NCI-H524 (cell line): Measurements from ENCODE around the gene ZNF394.
A peak's percentile ranks its signal among the peaks of the same experiment; 100 is the strongest.
"Not testable (repeated sequence)": the region's sequence is repeated elsewhere in the genome, so short reads cannot be mapped to it uniquely, and the experiment has no call there.

Experiments
- DNase-seq, 2 experiments: peaks; one replicate each; lab custom pipeline; 2025; lab: John Stamatoyannopoulos, UW

The ZNF394 gene

DNA sequence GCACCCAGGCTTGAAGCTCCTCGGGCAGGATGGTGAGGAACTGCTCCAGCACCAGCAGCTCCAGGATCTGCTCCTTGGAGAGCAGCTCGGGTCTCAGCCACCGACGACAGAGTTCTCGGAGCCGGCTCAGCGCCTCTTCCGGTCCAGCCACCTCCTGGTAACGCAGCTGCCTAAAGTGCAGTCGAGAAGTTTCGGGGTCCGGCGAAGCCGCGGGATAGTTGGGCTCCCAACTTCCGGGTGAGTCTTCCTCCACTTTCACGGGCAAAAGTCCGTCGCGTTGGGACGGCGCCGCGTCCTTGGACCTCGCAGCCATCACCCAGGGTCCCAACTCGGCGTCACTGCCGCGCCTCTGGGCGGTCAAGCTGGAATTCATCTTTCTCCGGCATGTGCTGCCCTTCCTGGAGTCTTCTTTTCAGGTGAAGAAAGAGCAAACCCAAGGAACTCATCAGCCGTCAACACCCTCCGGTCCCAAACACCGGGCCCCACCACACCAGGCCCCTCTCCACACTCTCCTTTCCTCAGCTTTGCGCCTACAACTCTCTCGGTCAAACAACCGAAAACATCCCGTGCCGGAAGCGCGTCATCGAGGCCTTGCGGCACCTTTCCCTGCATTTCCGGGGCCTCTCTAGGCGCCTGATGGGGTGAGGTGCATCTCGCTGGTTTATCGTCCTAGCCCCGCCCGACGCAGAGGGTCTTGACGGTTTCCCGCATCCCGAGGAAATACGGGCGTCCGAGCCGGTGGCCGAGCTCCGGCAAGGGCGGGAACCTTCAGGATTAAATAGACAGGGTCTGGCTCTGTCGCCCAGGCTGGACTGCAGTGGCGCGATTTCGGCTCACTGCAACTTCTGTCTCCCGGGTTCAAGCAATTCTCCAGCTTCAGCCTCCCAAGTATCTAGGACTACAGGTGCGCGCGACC, at the start of gene ZNF394:
TSS of gene ZNF394 (minus strand) at position 561 of the 916 bp plus-strand sequence. CDS start at position 373, 188 bp downstream.
- peak; percentile 76 to 90 for DNase-seq

DNA sequence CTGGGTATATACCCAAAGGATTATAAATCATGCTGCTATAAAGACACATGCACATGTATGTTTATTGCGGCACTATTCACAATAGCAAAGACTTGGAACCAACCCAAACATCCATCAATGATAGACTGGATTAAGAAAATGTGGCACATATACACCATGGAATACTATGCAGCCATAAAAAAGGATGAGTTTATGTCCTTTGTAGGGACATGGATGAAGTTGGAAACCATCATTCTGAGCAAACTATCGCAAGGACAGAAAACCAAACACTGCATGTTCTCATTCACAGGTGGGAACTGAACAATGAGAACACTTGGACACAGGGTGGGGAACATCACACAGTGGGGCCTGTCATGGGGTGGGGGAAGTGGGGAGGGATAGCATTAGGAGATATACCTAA, 49.5 kb upstream of the ZNF394 start:
- not testable (repeated sequence) for DNase-seq

DNA sequence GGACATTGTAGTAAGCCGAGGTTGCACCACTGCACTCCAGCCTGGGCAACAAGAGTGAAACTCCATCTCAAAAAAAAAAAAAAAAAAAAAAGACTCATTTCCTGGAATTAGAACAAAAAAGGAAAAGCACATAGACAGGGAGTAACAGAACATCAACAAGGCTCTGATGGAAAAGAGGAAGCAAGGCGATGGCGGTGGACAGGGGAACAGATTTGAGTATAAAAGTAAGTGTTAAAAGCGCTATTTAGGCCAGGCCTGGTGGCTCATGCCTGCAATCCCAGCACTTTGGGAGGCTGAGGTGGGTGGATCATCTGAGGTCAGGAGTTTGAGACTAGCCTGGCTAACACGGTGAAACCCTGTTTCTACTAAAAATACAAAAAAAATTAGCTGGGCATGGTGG, 45.2 kb upstream of the ZNF394 start:
- DNase-seq = not testable (repeated sequence)

DNA sequence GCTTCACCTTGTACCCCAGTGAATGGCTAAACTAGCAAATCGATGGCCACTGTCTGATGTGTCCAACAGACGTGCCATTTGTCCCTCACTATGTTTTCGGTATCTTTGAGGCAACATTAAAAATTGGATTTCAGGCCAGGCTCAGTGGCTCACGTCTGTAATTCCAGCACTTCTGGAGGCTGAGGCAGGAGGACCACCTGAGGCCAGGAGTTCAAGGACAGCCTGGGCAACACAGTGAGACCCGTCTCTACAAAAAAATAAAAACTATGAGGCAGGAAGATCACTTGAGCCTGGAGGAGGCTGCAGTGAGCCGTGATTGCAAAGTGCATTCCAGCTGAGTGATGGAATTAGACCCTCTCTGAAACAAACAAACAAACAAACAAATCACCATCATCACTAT, 43.8 kb upstream of the ZNF394 start:
- no peak for DNase-seq

DNA sequence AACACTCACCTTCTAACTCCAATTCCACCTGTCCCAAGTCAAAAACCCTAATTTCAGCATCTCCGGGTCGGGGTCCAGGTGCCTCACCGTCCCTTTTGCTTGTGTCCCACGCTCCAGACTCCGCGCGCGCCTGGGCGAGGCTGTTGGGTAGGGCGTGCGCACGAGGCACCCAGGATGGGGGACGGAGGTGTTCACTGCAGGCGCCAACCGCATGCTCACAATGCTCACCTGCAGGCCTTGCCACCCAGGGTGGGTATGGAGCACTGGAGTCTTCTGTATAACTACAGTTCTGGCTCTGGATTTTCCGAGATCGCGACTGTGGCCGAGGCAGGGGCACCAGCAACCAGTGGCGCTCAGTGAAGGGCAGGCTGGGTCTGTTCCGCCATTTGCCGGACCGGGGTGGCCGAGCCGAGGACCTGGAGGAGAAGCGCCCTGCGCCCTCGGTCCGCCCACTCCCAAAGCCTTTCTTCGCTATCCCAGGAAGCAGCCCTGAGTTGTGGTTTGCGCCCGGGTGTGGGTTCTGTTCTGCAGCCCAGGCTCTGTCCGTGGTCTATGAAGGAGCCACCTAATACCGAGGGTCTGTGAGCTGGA, 43.1 kb upstream of the ZNF394 start:
- DNase-seq = no peak

DNA sequence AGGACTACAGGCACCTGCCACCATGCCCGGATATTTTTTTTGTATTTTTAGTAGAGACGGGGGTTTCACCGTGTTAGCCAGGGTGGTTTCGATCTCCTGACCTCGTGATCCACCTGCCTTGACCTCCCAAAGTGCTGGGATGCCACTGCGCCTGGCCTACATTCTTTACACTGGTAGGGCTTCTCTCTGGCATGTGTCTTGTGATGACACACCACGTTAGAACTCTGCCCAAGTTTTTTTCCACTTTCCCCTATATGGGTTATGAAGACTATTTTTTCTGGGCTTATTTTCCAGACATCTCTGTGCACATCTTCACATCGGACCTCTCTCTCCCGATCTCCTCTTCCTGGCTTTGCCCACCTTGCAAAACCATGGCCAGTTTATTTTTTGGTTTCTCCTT, 41.1 kb upstream of the ZNF394 start:
- DNase-seq = no peak

DNA sequence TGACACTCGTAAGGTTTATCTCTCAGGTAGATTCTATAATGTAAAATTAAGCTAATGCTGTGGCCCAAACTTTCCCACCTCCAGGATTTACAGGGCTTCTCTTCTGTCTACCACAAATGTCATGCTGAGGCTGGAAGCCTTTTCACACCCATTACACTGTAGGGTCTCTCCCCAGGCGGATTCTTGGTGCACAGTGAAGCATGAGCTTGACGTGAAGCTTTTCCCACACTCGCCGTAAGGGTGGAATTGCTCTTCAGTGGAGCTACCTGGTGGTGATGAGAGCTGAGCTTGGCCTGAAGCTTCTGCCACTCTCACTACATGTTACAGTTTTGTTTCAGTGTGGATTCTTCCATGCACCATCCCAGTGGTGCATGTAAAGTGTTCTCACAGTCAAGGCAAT, 40.5 kb upstream of the ZNF394 start:
- DNase-seq = no peak

DNA sequence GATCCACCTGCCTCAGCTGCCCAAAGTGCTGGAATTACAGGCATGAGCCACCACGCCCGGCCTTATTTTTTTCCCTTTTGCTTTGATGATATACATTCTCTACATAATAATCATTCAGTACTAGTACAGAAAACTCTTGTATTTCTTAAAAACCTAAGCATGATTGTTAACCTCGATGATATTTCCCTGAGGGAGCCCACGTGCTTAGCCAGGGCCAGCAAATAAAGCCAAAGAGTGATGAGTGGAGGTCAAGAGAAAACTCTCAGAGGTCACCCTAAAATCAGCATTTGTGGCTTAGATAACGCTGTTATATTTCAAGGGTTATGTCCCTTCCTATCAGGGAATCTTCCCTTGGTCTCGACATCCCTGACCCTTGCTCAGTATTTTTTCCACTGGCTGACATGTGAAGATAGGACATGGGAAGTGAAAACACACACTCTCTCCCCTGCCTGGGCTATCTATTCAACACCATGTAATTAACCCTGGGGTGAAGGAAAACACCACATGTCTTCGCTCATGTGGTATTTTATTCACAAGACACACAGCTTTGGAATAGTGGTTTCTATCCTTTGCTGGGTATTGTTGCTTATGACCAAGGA, 39.2 kb upstream of the ZNF394 start:
- DNase-seq = no peak

DNA sequence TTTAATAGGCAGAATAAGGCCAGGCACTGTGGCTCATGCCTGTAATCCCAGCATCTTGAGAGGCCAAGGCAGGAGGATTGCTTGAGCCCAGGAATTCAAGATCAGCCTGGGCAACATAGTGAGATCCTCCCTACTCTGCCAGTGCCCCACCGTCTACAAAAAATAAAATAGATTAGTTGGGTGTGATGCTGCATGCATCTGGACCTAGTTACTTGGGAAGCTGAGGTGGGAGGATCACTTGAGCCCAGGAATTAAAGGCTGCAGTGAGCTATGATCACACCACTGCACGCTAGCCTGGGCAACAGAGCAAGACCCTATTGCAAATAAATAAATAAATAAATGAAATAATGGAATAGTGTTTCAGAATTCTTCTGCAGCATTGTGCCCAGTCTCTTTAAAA, 35.6 kb upstream of the ZNF394 start:
- no peak for DNase-seq

DNA sequence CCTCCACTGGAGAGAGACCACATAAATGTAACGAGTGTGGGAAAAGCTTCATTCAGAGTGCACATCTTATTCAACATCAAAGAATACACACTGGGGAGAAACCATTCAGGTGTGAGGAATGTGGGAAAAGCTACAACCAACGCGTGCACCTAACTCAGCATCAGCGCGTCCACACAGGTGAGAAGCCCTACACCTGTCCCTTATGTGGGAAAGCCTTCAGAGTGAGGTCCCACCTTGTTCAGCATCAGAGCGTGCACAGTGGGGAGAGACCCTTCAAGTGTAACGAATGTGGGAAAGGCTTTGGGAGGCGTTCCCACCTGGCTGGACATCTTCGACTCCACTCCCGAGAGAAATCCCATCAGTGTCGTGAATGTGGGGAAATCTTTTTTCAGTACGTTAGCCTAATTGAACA, 31.3 kb upstream of the ZNF394 start:
- DNase-seq = no peak

DNA sequence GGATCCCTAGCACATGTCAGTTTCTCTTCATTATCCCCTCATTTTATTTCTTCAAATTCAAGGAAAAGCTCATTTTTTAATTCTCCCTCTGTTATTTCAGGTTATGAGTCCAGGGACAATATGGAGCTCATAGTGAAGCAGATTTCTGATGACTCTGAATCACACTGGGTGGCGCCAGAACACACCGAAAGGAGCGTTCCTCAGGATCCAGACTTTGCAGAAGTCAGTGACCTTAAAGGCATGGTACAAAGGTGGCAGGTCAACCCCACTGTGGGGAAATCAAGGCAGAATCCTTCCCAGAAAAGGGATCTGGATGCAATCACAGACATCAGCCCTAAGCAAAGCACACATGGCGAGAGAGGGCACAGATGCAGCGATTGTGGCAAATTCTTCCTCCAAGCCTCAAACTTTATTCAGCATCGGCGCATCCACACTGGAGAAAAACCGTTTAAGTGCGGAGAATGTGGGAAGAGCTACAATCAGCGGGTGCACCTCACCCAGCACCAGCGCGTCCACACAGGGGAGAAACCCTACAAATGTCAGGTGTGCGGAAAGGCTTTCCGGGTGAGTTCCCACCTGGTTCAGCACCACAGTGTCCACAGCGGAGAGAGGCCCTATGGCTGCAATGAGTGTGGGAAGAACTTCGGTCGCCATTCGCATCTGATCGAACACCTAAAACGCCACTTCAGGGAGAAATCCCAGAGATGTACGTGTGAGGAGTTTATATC, 25.8 kb upstream of the ZNF394 start:
- DNase-seq = peak; percentile 4 to 34

DNA sequence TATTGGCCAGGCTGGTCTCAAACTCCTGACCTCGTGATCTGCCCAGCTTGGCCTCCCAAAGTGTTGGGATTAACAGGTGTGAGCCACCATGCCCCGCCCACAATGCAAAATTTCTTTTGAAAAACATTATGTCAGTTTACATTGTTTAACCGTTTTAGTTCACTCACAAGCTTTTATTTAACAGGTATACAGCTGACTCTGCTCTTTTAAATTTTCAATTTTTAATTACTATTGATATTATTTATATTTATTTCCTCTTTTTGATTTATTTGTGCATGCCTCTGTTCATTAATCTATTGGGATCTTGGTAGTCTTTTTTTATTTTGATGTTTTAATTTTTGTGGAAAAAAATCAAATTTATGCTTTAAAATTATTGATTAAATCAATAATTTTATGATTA, 21.3 kb upstream of the ZNF394 start:
- no peak for DNase-seq

DNA sequence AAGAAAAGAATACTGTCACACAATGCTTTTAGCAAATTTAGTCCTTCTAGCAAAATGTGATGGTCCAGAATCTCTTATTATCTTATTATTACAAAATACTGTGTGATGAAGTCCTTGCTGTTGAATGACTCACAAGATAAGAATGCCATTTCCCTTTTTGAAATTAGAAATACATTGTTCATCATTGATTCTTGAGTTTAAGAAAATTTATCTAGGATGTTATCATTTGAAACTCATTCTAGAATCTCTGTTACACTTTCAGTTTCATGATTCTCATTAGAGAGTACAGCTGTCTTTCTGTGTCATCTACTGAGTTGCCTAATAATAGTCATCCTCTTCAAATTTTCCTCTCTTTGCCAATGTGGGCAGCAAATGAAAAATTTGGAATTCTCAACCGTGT, 14.0 kb upstream of the ZNF394 start:
- no peak for DNase-seq

DNA sequence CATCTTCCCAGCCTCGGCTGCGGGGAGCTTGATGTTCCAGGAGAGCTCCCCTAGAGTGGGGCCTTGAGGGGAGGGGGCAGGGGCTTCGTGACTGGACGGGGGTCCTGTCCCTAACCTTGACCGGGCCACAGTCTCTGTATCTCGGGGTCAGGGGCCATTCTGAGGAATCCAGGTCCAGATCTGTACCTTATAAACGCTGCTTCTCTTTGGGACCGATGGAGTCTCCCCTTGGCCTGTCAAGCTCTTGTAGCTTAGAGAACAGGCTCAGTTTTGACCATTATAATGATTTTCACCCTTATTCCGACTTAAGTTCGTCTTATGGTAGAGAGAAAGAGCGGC, 5.2 kb upstream of the ZNF394 start:
- DNase-seq = no peak

DNA sequence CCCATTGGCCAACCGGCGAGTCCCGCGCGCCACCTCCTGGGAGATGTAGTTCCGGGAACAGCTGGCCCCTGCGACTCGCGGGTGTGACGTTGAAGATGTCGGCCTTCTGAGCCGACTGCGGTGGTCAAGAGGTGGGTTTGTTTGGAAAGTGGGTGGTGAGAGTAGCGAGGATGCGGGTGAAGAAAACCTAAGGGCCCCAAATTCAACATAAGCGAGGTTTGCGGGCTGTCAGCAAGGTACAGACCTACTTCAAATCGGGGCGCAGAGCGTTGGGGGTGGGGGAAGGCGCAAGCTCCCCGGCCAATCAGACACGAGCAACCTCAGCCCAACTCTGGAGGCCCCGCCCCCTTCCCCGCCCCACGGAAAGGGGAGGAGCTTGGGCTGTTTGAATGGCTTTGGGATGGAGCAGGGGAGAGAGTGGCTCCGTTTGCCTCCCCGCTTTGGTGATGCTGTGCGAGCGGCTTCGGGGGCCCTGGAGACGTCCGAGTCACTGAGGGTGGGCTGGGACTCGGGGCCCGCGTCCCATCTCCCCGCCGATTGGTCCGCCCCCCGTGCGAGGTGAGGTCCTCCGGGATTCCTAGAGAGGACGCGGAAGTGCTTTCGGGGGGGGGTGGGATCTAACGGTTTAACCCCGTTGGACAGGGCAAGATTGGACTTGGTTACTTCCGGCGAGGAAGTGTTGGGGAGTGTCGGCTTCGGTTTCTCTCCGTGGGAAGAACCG, 4.7 kb upstream of the ZNF394 start, which contains the start of gene ZKSCAN5:
TSS of gene ZKSCAN5 (plus strand) at position 60 of the 721 bp plus-strand sequence. CDS start 1,383 bp downstream, outside the sequence.
- peak; percentile 90 to 92 for DNase-seq

DNA sequence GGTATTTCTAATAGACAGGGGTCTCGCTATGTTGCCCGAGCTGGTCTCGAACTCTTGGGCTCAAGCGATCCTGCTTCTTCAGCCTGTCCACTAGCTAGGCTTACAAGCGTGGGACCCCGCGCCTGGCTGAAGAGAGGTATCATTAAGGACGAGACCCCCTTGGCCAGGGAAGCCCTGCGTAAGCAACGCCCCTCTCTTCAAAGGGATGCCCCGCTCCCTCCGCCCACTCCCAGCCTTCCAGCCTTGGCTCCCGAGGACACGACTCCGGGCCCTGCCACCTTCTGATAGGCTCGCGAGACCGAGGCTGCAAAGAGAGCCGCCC, 4.2 kb upstream of the ZNF394 start:
- DNase-seq = peak; percentile 94

DNA sequence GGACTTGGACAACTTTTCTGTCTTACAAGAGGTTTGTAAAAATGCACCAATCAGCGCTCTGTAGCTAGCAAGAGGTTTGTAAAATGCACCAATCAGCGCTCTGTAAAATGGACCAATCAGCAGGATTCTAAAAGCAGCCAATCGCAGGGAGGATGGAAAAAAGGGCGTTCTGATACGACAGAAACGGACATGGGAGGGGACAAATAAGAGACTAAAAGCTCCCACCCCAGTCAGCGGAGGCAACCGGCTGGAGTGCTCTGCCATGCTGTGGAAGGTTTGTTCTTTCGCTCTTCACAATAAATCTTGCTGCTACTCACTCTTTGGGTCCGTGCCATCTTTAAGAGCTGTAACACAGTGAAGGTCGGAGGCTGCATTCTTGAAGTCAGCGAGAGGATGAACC, 1.2 kb upstream of the ZNF394 start:
- not testable (repeated sequence) for DNase-seq

DNA sequence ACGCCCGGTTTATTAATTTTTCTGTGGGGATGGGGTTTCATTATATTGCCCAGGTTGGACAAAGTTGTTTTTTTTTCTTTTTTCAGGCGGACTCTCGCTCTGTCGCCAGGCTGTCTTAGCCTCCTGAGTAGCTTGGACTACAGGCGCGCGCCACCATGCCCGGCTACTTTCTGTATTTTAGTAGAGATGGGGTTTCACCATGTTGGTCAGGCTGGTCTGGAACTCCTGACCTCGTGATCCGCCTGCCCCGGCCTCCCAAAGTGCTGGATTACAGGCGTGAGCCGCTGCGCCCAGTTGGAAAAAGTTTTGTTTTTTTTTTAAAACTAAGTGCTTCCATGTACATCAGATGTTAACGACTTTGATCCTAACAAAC, 542 bp upstream of the ZNF394 start:
- DNase-seq = no peak

DNA sequence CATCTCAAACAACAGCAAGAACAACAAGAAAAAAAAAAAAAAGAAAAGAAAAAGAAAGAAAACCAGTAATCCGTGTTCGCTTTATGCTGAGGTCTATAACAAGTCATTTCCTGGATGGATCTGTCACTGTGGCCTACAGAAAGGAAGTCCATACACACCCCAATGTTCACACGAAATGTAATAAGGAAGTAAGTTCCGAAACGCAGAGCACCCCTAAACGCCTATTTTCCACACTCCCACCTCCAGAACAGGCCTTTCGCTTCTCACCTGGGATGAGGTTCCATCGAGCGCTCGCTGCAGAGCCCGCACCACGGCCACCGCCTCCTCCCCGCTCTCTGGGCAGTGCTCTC, 735 bp downstream of the ZNF394 start:
- DNase-seq = no peak

DNA sequence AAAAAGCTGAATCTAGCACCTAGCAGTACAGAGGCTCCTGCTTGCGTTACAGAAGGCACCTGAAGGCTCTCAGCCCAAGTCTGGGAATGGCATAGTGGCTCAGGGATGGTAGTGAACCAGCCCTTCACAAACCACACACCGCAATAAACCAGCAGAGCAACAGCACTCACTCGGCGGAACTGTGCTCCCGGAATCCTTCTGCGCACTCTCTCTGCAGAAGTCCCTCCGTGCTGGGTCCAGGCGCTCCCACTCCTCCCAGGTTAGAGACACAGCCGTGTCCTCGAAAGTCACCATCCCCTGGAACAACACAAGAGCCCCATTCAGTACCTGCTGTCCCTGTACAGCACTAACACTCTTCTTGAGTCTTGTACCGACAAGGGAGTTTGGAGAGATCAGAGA, 1.5 kb downstream of the ZNF394 start:
- no peak for DNase-seq

DNA sequence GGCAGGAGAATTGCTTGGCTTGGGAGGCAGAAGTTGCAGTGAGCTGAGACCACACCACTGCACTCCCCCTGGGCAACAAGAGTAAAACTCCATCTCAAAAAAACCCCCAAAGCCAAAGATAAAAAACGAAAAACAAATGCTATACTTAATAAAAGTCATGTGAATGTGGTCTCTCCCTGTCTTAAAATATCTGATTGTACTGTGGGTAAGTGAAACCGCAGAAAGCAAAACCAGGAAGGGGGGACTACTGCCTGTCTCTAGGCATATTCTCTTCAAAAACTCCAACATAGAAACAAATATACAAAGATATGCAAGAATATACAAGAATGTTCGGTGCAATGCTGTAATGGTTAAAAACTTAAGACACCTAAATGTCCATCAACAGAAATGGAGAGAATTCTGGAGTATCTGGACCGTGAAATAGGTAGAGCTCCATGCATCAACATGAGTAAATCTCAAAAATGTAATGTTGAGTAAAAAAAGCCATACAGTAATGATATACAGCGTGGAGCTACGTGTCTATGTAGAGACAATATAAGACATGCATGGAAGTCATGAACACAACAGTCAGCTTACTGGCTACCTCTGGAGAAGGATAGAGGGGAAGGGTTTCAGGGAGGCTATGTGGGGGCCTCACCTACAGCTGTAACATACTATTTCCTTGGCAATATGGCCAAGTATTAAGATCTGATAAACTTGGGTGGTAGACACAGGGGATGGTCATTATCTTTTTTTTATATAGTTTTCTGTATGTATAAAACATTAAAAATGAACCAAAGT, 2.1 kb downstream of the ZNF394 start:
- DNase-seq = no peak
